Gastroesophageal sphincter (tissue), 3 donors: ENCODE measurements around the gene NDE1.

ENCODE experiments used
- CTCF ChIP-seq, 4 experiments: fragments of 200-600 bp in 2 of 4; fragments of 450-650 bp in 2 of 4; sonication (generic) in 1 of 4; IDR thresholded peaks; one replicate each; pipeline ENCODE4 v1.5.1; 2017 to 2019; ENCODE audit warnings: antibody characterized with exemption in 4 of 4, mild to moderate bottlenecking in 2 of 4, moderate library complexity in 2 of 4
- POLR2A ChIP-seq, 2 donors: fragments of 450-650 bp; IDR thresholded peaks; one replicate each; pipeline ENCODE4 v1.6.1; 2017; ENCODE audit warnings: antibody characterized with exemption in 2 of 2, mild to moderate bottlenecking in 2 of 2, moderate library complexity in 1 of 2

- no peak for TF ChIP-seq CTCF (IDR thresholded peaks at IDR 0.05)
- TF ChIP-seq POLR2A (IDR thresholded peaks at IDR 0.05), result no peak
These were observed 109.0 kb downstream of the NDE1 start for GRCh38 chr16:15759070-15759469.
